Vagina (tissue), 2 donors: ENCODE results near the gene UCP3.

Experiments used
- POLR2A ChIP-seq, 2 donors: fragments of 450-650 bp; IDR thresholded peaks; one replicate each; pipeline ENCODE4 v1.6.1; 2017; ENCODE audit warnings: antibody characterized with exemption in 2 of 2, mild to moderate bottlenecking in 2 of 2, moderate library complexity in 2 of 2
- POLR2AphosphoS5 ChIP-seq, 2 donors: sonication (generic); formaldehyde crosslinking; IDR thresholded peaks; one replicate each; pipeline ENCODE4 v1.9.0; 2017; ENCODE audit warnings: antibody characterized with exemption in 2 of 2, mild to moderate bottlenecking in 2 of 2, low read depth in 1 of 2; ENCODE audit not compliant: insufficient read depth in 1 of 2
- TF ChIP-seq, protein P1 (sequence below), 3 experiments: fragments of 450-650 bp in 2 of 3; fragments of 200-600 bp in 1 of 3; sonication (generic) in 1 of 3; IDR thresholded peaks; one replicate each; pipeline ENCODE4 v1.5.1; 2017 to 2019; ENCODE audit warnings: antibody characterized with exemption in 3 of 3, mild to moderate bottlenecking in 2 of 3, moderate library complexity in 2 of 3

DNA sequence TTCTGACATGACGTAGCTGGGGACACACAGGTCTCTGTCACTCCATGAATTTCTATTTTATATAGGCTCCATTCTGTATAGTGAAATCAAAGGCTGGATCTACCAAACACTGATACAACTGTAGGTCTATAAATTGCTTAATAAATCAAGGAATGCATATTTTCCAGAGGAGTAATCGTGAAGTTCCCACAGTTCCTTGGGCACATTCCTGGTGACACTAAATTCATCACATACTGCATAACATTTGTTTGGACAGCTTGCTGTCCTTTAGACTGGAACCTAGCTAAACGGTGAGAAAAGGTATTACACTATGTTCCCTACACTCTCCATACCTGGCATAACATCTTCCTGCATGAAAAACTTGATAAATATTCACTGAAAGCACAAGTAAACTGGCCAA is 41.6 kb upstream of the UCP3 start:
- TF ChIP-seq, protein P1, sequence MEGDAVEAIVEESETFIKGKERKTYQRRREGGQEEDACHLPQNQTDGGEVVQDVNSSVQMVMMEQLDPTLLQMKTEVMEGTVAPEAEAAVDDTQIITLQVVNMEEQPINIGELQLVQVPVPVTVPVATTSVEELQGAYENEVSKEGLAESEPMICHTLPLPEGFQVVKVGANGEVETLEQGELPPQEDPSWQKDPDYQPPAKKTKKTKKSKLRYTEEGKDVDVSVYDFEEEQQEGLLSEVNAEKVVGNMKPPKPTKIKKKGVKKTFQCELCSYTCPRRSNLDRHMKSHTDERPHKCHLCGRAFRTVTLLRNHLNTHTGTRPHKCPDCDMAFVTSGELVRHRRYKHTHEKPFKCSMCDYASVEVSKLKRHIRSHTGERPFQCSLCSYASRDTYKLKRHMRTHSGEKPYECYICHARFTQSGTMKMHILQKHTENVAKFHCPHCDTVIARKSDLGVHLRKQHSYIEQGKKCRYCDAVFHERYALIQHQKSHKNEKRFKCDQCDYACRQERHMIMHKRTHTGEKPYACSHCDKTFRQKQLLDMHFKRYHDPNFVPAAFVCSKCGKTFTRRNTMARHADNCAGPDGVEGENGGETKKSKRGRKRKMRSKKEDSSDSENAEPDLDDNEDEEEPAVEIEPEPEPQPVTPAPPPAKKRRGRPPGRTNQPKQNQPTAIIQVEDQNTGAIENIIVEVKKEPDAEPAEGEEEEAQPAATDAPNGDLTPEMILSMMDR (IDR thresholded peaks at IDR 0.05): no peak
- TF ChIP-seq POLR2AphosphoS5 (IDR thresholded peaks at IDR 0.05; ENCODE audit: insufficient read depth in 1 of 2, low read depth in 1 of 2) (no peak), POLR2A (IDR thresholded peaks at IDR 0.05) (no peak)
